ENCODE data around the gene PPID.

GRCh38 chr4:158681629-158682028 lies 41.6 kb downstream of the PPID start:
- TF ChIP-seq CTCF (IDR thresholded peaks at IDR 0.05): no peak
- no peak for TF ChIP-seq POLR2A (IDR thresholded peaks at IDR 0.05)
